HepG2 (cell line): ENCODE measurements around the gene WWC1. TPM values are rescaled to one million over a fixed set of nuclear protein-coding genes. Genes with fewer than 3 reads are reported as not detected.

Experiments used
- ATAC-seq: fragments of 200-7000 bp; cut with Tn5 transposase; 3 replicates; pipeline ENCODE4 v1.9.1; 2020; ENCODE audit warnings: mild to moderate bottlenecking, moderate library complexity
- BruUV-seq: library from RNA; stranded (reverse); fragments of 400-500 nt; replicated peaks from 2 replicates; lab custom pipeline; 2021; lab: Mats Ljungman, UMichigan
- CTCF ChIA-PET: fragments of 300-600 bp; formaldehyde crosslinking; extraction: SDS; loops from one replicate; lab custom pipeline; 2021; ENCODE audit warnings: low total read pairs, inconsistent platforms, low intra/inter-chr PET ratio; lab: Yijun Ruan, JAX
- POLR2A ChIA-PET: fragments of 350-600 bp; sonication (Branson Sonifier 250); formaldehyde crosslinking; loops from one replicate; lab custom pipeline; 2020; ENCODE audit warnings: antibody characterized with exemption, inconsistent platforms; lab: Yijun Ruan, JAX
- DNase-seq: peaks from one replicate; pipeline ENCODE4 v3.0.0-alpha.2; 2015; ENCODE audit warnings: low spot score
- FAIRE-seq: peaks from 3 replicates; lab custom pipeline; 2011; peaks lifted over from hg19 to GRCh38; lab: Jason Lieb, UNC
- H2AFZ ChIP-seq: one replicate; pipeline ENCODE4 v1.6.1; 2011; ENCODE audit warnings: low read length, inconsistent platforms
- H3K27ac ChIP-seq: fragments of 300-600 bp; 3 replicates; pipeline ENCODE4 v1.8.0; 2011; ENCODE audit warnings: mixed run types, mild to moderate bottlenecking, mixed read lengths, low read length, inconsistent platforms; ENCODE audit not compliant: insufficient read depth; ENCODE audit errors: extremely low read length
- H3K27me3 ChIP-seq, 2 experiments: fragments of 200-600 bp in 1 of 2; 2 replicates in 1 of 2; 3 replicates in 1 of 2; pipeline versions ENCODE4 v1.6.0 to v1.8.0; 2011; ENCODE audit warnings: low read length in 2 of 2, mild to moderate bottlenecking in 2 of 2, moderate library complexity in 2 of 2, inconsistent platforms in 1 of 2; ENCODE audit not compliant: insufficient read depth in 2 of 2, control insufficient read depth in 1 of 2
- H3K36me3 ChIP-seq, 2 experiments: fragments of 200-600 bp in 1 of 2; replicated peaks in 1 of 2; 2 replicates in 1 of 2; 3 replicates in 1 of 2; pipeline versions ENCODE4 v1.5.1 to v1.8.0; 2011; ENCODE audit warnings: low read length in 2 of 2, inconsistent platforms in 1 of 2; ENCODE audit not compliant: insufficient read depth in 2 of 2, control insufficient read depth in 1 of 2
- H3K4me1 ChIP-seq: 2 replicates; pipeline ENCODE4 v1.5.1; 2012; ENCODE audit warnings: low read length, inconsistent platforms; ENCODE audit not compliant: insufficient read depth
- H3K4me2 ChIP-seq: 2 replicates; pipeline ENCODE4 v1.6.0; 2011; ENCODE audit warnings: low read depth, low read length, inconsistent platforms
- H3K4me3 ChIP-seq, 3 experiments: fragments of 200-600 bp in 1 of 3; sonication (generic), shearing (Covaris generic) in 1 of 3; replicated peaks in 1 of 3; 2 replicates each; pipeline ENCODE4 v1.5.1; 2011 to 2016; ENCODE audit warnings: low read length in 3 of 3, inconsistent platforms in 2 of 3, low read depth in 2 of 3, mild to moderate bottlenecking in 2 of 3, control low read depth in 1 of 3, mixed read lengths in 1 of 3; ENCODE audit not compliant: insufficient read depth in 1 of 3
- H3K79me2 ChIP-seq: one replicate; pipeline ENCODE4 v1.6.1; 2011; ENCODE audit warnings: low read length, inconsistent platforms; ENCODE audit not compliant: insufficient read depth
- H3K9ac ChIP-seq: 2 replicates; pipeline ENCODE4 v1.6.0; 2011; ENCODE audit warnings: mild to moderate bottlenecking, low read depth, low read length, inconsistent platforms; ENCODE audit not compliant: insufficient read depth
- H3K9me3 ChIP-seq: 2 replicates; pipeline ENCODE4 v1.5.1; 2012; ENCODE audit warnings: mild to moderate bottlenecking, low read length
- H4K20me1 ChIP-seq: 2 replicates; pipeline ENCODE4 v1.6.0; 2011; ENCODE audit warnings: inconsistent platforms, mild to moderate bottlenecking, low read length, moderate library complexity; ENCODE audit not compliant: insufficient read depth
- ARHGAP35 ChIP-seq: sonication (generic); formaldehyde crosslinking; IDR thresholded peaks from 2 replicates; pipeline ENCODE4 v1.9.0; 2022; ENCODE audit warnings: mild to moderate bottlenecking, inconsistent platforms, moderate library complexity, missing genetic modification reagents, borderline replicate concordance
- HNF1B ChIP-seq: sonication (generic); formaldehyde crosslinking; IDR thresholded peaks from 2 replicates; pipeline ENCODE4 v1.5.1; 2020; ENCODE audit warnings: mild to moderate bottlenecking, moderate library complexity, missing genetic modification reagents
- MTA3 ChIP-seq: sonication (generic); formaldehyde crosslinking; IDR thresholded peaks from 2 replicates; pipeline ENCODE4 v1.4.0; 2020; ENCODE audit warnings: missing genetic modification reagents
- SOX5 ChIP-seq: IDR thresholded peaks from 2 replicates; pipeline ENCODE4 v1.6.1; 2016; ENCODE audit warnings: borderline replicate concordance
- TBX3 ChIP-seq: fragments of 450-650 bp; IDR thresholded peaks from 2 replicates; pipeline ENCODE4 v1.6.1; 2017; ENCODE audit warnings: antibody characterized with exemption, mild to moderate bottlenecking, inconsistent platforms, borderline replicate concordance
- TCF7L2 ChIP-seq: IDR thresholded peaks from 2 replicates; pipeline ENCODE4 v1.6.1; 2011; ENCODE audit warnings: mild to moderate bottlenecking, low read depth, low read length, moderate library complexity
- YEATS2 ChIP-seq: sonication (generic); formaldehyde crosslinking; IDR thresholded peaks from 2 replicates; pipeline ENCODE4 v1.4.0; 2020; ENCODE audit warnings: missing genetic modification reagents, borderline replicate concordance
- ZBTB1 ChIP-seq: sonication (generic); formaldehyde crosslinking; IDR thresholded peaks from 2 replicates; pipeline ENCODE4 v1.4.0; 2020; ENCODE audit warnings: missing genetic modification reagents, borderline replicate concordance
- ZNF704 ChIP-seq: sonication (generic); formaldehyde crosslinking; IDR thresholded peaks from 2 replicates; pipeline ENCODE4 v1.8.1; 2023; ENCODE audit warnings: mild to moderate bottlenecking, inconsistent platforms, moderate library complexity, missing genetic modification reagents, borderline replicate concordance
- WGBS: methylation state at CpG from one replicate; pipeline ENCODE4 v1.1.6; 2017; ENCODE audit warnings: low lambda C conversion rate; 5-methylcytosine and 5-hydroxymethylcytosine counted together
- in situ Hi-C: cut with HindIII; loops from 2 replicates; pipeline ENCODE4 v1.10.0; 2017; ENCODE audit warnings: low pct_unique_long_range_greater_than_20kb; ENCODE audit not compliant: extremely low pct_ligation_motif_present
- intact Hi-C: fragments of 100-400 bp; cut with micrococcal nuclease; formaldehyde crosslinking; loops from one replicate; pipeline ENCODE4 v1.10.0; 2022; ENCODE audit not compliant: unreplicated experiment
- polyA plus RNA-seq, 8 experiments: library from polyadenylated mRNA; depleted of rRNA in 3 of 8; stranded (reverse) in 7 of 8; unstranded in 1 of 8; fragments of >200 nt; fragmentation: Illumina TruSeq in 4 of 8; extraction: Trizol in 4 of 8; gene quantifications; 2 replicates each; pipeline versions ENCODE4 v1.2.1 to v1.2.3, GENCODE V29; 2011 to 2016; ENCODE audit warnings: low read depth in 4 of 8, missing spikeins in 1 of 8, mixed read lengths in 1 of 8; ENCODE audit not compliant: insufficient read depth in 1 of 8
- total RNA-seq, 5 experiments: library from RNA; depleted of rRNA; stranded (reverse); fragments of >200 nt; fragmentation: Illumina TruSeq; extraction: Trizol; gene quantifications; 2 replicates each; pipeline ENCODE4 v1.2.3, GENCODE V29; 2016; ENCODE audit warnings: low read depth in 1 of 5

WWC1 gene
- total and polyA plus RNA-seq, 2 of the 13 experiments (the other 11 are each of a cell fraction or from before 2014, with no cell fraction given): 8.3 to 17.9 TPM

- TF ChIP-seq ZBTB1 (CRISPR knock-in tag): no peak
- no peak for TF ChIP-seq ZNF704 (CRISPR knock-in tag)
- TF ChIP-seq HNF1B: no peak
- no peak for TF ChIP-seq YEATS2 (CRISPR knock-in tag)
- TF ChIP-seq, all 625 proteins: peak for 0
Measured at GRCh38 chr5:168382421-168382820, 91.0 kb downstream of the WWC1 start (continued).

- POLR2A ChIA-PET: no interaction called here
- H4K20me1 ChIP-seq: no peaks in the 10 kb centered on the region
- H3K9me3 ChIP-seq: no peaks in the 10 kb centered on the region
- no peak for TF ChIP-seq TBX3
- no peak for TF ChIP-seq MTA3 (CRISPR knock-in tag)
- no peak for TF ChIP-seq ARHGAP35
- no peak for TF ChIP-seq TCF7L2
- no peak for TF ChIP-seq SOX5 (CRISPR knock-in tag)
- FAIRE-seq (no peak), DNase-seq (no peak), ATAC-seq (no peak)
- H3K27me3 ChIP-seq: no peaks in the 10 kb centered on the region
- WGBS: 100% methylated on average over 1 of the region's 4 CpGs
- H3K4me3 ChIP-seq: no peak overlapping the region
- BruUV-seq: no TSS peak
- in situ Hi-C loops (no loop called here), intact Hi-C loops (no loop called here)
- CTCF ChIA-PET: no interaction called here
- H3K36me3 ChIP-seq: peaks cover 6 to 14% of the 10 kb centered on the region in 2 experiments; a peak in 4 of 5 replicates
- no peak overlapping the region for H3K9ac ChIP-seq
- no peak overlapping the region for H3K27ac ChIP-seq
- no peaks in the 10 kb centered on the region for H3K79me2 ChIP-seq
- H3K4me1 ChIP-seq: peaks cover 24% of the 10 kb centered on the region
- H2AFZ ChIP-seq: no peak overlapping the region
- H3K4me2 ChIP-seq: no peak overlapping the region
Measured at GRCh38 chr5:168390491-168390890, 99.0 kb downstream of the WWC1 start.
